Measurements from ENCODE around the gene PRR16.

DNA sequence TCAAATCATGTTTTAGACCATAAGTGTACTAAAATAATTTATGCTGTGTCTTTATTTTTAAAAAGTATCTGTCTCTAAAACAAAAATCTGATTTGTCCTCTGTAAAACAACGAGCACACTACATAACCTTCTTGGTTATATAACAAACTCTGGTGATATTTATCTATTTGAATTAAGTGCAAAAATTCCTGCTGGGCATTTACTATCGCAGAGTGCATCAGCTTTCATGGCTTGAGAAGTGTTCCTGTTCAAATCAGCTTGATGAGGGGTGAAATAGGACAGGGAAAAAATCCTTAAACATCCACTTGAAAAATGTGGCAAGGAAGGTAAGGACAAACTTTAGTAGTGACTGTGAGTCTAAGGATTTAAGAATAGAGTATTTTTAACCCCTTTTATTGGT lies 65.3 kb downstream of the PRR16 start:
- no peak for TF ChIP-seq TARDBP (IDR thresholded peaks at IDR 0.05)
- no peak for TF ChIP-seq FOXK2 (IDR thresholded peaks at IDR 0.05)
- TF ChIP-seq FOXM1 (IDR thresholded peaks at IDR 0.05; ENCODE audit: borderline replicate concordance), result no peak
- no peak for TF ChIP-seq SP1 (IDR thresholded peaks at IDR 0.05)
- TF ChIP-seq BHLHE40 (IDR thresholded peaks at IDR 0.05; ENCODE audit: borderline replicate concordance), result no peak
- TF ChIP-seq L3MBTL2 (conservative IDR thresholded peaks at IDR 0.05), result no peak
- TF ChIP-seq ZNF384 (IDR thresholded peaks at IDR 0.05), result no peak
- no peak for TF ChIP-seq SUZ12 (IDR thresholded peaks at IDR 0.05)
- TF ChIP-seq FOXA1 (IDR thresholded peaks at IDR 0.05), result no peak
- no peak for TF ChIP-seq ELF4 (IDR thresholded peaks at IDR 0.05)
- no peak for TF ChIP-seq NFRKB (IDR thresholded peaks at IDR 0.05)
- no peak for TF ChIP-seq CTBP1 (IDR thresholded peaks at IDR 0.05; ENCODE audit: borderline replicate concordance)
- TF ChIP-seq, protein P1, sequence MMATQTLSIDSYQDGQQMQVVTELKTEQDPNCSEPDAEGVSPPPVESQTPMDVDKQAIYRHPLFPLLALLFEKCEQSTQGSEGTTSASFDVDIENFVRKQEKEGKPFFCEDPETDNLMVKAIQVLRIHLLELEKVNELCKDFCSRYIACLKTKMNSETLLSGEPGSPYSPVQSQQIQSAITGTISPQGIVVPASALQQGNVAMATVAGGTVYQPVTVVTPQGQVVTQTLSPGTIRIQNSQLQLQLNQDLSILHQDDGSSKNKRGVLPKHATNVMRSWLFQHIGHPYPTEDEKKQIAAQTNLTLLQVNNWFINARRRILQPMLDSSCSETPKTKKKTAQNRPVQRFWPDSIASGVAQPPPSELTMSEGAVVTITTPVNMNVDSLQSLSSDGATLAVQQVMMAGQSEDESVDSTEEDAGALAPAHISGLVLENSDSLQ (IDR thresholded peaks at IDR 0.05), result no peak

Measured in HEK293T (cell line).